SKM-1 treated with dmso at 0.1 percent for 144 hours (cell line): Measurements from ENCODE around the gene SIVA1.

Experiments
- DNase-seq: peaks from one replicate; lab custom pipeline; 2025; ENCODE audit not compliant: unreplicated experiment; lab: John Stamatoyannopoulos, UW

SIVA1 gene

GRCh38 chr14:104734601-104734990 is 18.4 kb upstream of the SIVA1 start:
- DNase-seq: no peak

- DNase-seq: no peak
Observed at GRCh38 chr14:104734991-104735779, 17.8 kb upstream of the SIVA1 start.

DNA sequence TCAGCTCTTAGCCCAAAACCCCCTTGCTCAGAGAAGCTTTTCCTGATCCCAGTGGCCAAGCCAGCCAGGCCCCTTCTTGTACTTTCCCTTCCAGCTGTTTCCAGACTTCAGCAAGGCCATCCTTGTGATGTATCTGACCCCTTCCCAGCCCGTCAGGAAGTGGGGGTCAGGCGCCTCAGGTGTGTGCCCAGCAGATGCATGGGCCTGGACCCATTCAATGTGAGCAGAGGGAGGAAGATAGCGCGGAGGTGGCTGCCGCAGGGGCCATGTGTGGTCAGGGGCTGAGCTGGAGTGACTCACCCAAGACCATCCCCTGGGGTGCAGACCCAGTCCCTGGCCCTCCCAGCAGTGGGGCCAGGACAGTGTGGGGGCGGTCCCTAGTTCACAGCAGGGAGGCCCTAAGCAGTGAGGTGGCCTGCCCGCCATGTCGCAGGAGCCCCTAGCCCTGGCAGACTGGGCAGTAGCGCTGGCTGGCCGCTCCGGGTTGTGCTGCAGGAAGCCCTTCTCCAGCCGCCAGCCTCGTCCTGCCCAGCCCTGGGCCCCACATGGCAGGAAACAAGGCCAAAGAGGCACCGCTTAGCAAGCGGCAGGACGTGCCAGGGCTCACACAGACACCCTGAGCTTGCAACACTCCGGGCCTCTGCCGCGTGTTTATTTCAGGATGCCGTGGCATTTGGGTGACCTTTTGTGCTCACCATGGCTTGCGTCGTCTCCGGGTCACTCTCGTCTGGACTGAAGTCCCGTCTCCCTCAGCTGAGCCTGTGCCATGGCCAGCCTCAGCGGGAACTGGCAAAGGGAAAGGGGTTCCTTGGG is 16.9 kb upstream of the SIVA1 start:
- peak; percentile 36 for DNase-seq

GRCh38 chr14:104738375-104739019 is 14.4 kb upstream of the SIVA1 start:
- no peak for DNase-seq

GRCh38 chr14:104739026-104739425 is 13.9 kb upstream of the SIVA1 start:
- no peak for DNase-seq

DNA sequence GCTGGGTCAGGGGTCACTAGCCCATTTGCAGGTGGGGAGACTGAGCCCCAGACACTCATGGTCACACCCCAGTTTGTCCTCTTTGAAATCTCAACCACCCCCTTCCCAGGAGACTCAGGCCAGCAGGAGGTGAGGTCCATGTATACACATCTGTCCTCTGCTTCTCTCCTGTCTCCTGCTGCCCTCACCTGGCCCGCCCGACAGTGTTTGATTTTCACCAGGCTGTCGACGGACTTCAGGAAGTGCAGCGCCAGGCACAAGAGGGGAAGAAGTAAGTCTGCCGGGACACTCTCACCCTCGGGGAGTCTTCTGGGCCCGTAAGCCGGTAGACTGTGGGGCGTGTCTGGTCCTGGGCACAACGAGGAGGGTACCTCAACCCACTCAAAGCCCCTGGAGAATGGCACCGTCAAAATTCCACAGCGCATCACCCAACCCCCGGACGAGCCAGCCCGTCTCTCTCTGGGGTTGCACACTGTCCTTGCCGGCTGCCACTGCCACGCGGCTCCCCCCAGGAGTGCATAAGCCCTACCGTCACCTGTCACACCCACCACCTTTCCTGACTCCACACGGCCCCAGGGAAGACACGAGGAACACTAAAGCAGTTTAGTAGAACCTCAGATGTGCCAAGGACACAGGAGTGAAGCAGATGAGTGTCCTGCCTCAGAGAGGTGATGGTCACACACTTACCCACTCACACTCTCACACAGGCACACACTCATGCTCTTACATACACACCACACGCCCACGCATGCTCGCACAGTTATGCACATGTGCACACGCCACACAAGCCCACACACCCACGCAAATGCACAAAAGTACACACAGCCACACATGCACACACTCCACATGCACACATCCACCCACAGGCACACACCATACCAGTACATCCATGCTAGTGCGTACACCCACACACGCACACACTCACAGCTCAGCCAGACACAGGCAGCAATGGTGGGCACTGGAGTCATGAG is 13.1 kb upstream of the SIVA1 start:
- DNase-seq: no peak

- no peak for DNase-seq
Observed at GRCh38 chr14:104741108-104741802, 11.7 kb upstream of the SIVA1 start.

DNA sequence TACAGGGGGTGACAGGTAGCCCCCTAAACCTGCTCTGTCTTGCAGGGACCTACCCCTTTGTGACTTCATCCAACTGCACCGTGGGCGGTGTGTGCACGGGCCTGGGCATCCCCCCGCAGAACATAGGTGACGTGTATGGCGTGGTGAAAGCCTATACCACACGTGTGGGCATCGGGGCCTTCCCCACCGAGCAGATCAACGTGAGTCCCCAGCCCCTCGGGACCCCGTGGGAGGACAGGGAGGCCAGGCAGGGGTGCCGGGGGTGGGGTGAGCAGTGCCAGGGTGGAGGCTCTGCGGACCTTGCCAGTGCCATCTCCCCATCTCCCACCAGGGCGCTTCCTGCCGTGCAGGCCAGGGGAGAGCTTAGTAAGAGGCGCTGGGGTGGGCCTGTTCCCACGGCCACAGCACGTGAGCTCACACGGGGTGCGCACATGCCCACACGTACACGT is 11.1 kb upstream of the SIVA1 start:
- no peak for DNase-seq

GRCh38 chr14:104742586-104743455 is 10.1 kb upstream of the SIVA1 start:
- no peak for DNase-seq

DNA sequence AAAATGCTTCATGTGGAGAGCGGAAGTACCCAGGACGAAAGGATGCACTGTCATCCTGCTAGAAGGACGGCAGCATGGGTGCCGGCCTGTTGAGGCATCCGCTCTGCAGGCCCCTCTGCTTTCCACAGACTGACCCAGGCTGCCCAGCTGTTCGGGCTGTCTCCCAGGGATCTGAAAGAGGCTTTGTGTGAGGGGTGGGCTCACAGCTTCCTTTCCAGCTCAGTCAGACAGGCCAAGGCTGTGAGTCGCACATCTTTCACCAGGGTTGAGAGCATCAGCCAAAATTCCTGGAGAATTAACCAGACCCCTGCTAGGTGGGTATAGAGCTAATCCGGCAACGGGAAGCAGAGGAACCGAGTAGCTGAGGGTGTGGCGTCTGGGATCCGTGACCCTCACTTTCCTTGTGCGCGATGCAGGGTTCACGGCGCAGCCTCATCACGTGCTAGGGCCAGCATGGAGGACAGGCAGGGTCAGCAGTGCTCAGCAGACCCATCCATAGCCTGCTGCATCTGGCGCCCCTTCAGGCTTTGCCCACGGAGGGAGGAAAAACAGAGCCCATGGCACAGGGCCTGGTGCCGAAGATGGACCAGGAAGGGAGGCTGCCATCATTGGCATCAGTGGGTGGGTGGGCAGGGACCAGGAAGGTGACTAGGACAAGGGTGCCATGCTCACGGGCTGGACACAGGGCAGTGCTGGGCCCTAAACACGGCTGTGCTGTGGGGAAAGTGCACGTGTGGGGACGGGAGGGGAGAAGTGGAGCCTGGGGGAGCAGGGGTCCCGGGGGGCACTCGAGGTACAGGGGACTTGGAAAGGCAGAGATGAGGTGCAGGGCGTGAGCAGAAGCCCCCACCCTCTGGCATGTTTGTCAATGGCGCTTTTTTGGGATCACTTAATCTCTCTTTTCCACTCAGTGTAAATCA is 9.2 kb upstream of the SIVA1 start:
- no peak for DNase-seq

DNA sequence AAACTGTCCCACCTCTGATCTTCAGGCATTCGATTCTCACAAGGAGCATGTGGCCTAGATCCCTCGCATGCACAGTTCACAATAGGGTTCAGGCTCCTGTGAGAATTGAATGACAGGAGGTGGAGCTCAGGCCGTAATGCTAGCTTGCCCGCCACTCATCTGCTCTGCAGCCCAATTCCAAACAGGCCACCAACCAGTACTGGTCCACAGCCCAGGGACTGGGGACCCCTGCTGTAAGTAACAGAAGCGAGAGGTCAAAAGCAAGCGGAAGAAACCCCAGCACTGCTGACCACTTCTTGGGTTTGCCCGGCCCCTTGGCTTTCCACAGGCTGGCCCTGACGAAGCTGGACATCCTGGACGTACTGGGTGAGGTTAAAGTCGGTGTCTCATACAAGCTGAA is 8.5 kb upstream of the SIVA1 start:
- no peak for DNase-seq

GRCh38 chr14:104745431-104745830 is 7.5 kb upstream of the SIVA1 start:
- DNase-seq: no peak

- DNase-seq: no peak
Observed at GRCh38 chr14:104746071-104746545, 6.8 kb upstream of the SIVA1 start.

- DNase-seq: no peak
Observed at GRCh38 chr14:104746934-104747481, 5.9 kb upstream of the SIVA1 start.

- DNase-seq: no peak
Observed at GRCh38 chr14:104747876-104748275, 5.1 kb upstream of the SIVA1 start.

GRCh38 chr14:104749111-104749649 is 3.8 kb upstream of the SIVA1 start:
- no peak for DNase-seq

- DNase-seq: no peak
Observed at GRCh38 chr14:104750056-104750752, 2.7 kb upstream of the SIVA1 start.
